Measurements from ENCODE around the gene FAM118B.

FAM118B gene

GRCh38 chr11:126303623-126304456 lies 92.3 kb downstream of the FAM118B start, which contains the start of gene DCPS:
Gene DCPS, plus strand, starts transcription at chr11:126304060. Its CDS starts 21 bp downstream, at chr11:126304081.
- Histone ChIP-seq H4K20me1 (ENCODE audit: insufficient read depth) (no peaks in the 10 kb centered on the region), H3K4me3 (IDR thresholded peaks at IDR 0.05; ENCODE audit: insufficient read depth, low read depth, low read length) (no peak within 1 kb of the TSS), H3K9ac (peak within 1 kb of the TSS; percentile 83), H3K4me1 (ENCODE audit: low read depth, poor library complexity, severe bottlenecking) (peaks cover 44% of the 10 kb centered on the region), H3K27ac (peak within 1 kb of the TSS; percentile 70), H2AFZ (ENCODE audit: low read depth) (peak within 1 kb of the TSS; percentile 91), H3K36me3 (ENCODE audit: insufficient read depth) (no peaks in the 10 kb centered on the region), H3K27me3 (ENCODE audit: insufficient read depth, low read depth) (no peaks in the 10 kb centered on the region), H3K4me2 (peak within 1 kb of the TSS; percentile 93), H3K79me2 (ENCODE audit: insufficient read depth, low read depth) (peaks cover 15% of the 10 kb centered on the region; the same call in 1 of the 2 replicates)
- TF ChIP-seq CTCF (conservative IDR thresholded peaks at IDR 0.05; ENCODE audit: low read depth, low read length) = no peak

GRCh38 chr11:126304457-126305075 lies 93.0 kb downstream of the FAM118B start:
- no peaks in the 10 kb centered on the region for H3K36me3 ChIP-seq (ENCODE audit: insufficient read depth)
- no peak for TF ChIP-seq CTCF (conservative IDR thresholded peaks at IDR 0.05; ENCODE audit: low read depth, low read length)
- H3K27ac ChIP-seq = peak overlapping the region; percentile 70
- H3K4me1 ChIP-seq (ENCODE audit: low read depth, poor library complexity, severe bottlenecking) = peaks cover 51% of the 10 kb centered on the region
- H3K4me3 ChIP-seq (IDR thresholded peaks at IDR 0.05; ENCODE audit: insufficient read depth, low read depth, low read length) = no peak overlapping the region
- H4K20me1 ChIP-seq (ENCODE audit: insufficient read depth) = no peaks in the 10 kb centered on the region
- H3K4me2 ChIP-seq = peak overlapping the region; percentile 93
- H3K79me2 ChIP-seq (ENCODE audit: insufficient read depth, low read depth) = peaks cover 15% of the 10 kb centered on the region; the same call in 1 of the 2 replicates
- H3K27me3 ChIP-seq (ENCODE audit: insufficient read depth, low read depth) = no peaks in the 10 kb centered on the region
- H3K9ac ChIP-seq = peak overlapping the region; percentile 83; the same call in 1 of the 2 replicates
- H2AFZ ChIP-seq (ENCODE audit: low read depth) = peak overlapping the region; percentile 91

- Histone ChIP-seq H3K36me3 (ENCODE audit: insufficient read depth) (no peaks in the 10 kb centered on the region), H3K4me3 (IDR thresholded peaks at IDR 0.05; ENCODE audit: insufficient read depth, low read depth, low read length) (no peak overlapping the region), H3K4me1 (ENCODE audit: low read depth, poor library complexity, severe bottlenecking) (peaks cover 62% of the 10 kb centered on the region), H3K9ac (no peak overlapping the region), H3K27ac (peak overlapping the region; percentile 35; the same call in 1 of the 2 replicates), H4K20me1 (ENCODE audit: insufficient read depth) (no peaks in the 10 kb centered on the region), H3K4me2 (peak overlapping the region; percentile 93), H2AFZ (ENCODE audit: low read depth) (no peak overlapping the region), H3K79me2 (ENCODE audit: insufficient read depth, low read depth) (peaks cover 15% of the 10 kb centered on the region; the same call in 1 of the 2 replicates), H3K27me3 (ENCODE audit: insufficient read depth, low read depth) (no peaks in the 10 kb centered on the region)
- TF ChIP-seq CTCF (conservative IDR thresholded peaks at IDR 0.05; ENCODE audit: low read depth, low read length) = no peak
Measured at GRCh38 chr11:126305699-126306098, 94.1 kb downstream of the FAM118B start.

GRCh38 chr11:126307706-126308105 lies 96.1 kb downstream of the FAM118B start:
- peak; percentile 32; the same call in 1 of the 2 replicates for TF ChIP-seq CTCF (conservative IDR thresholded peaks at IDR 0.05; ENCODE audit: low read depth, low read length)
- H3K36me3 ChIP-seq (ENCODE audit: insufficient read depth) = no peaks in the 10 kb centered on the region

More at GRCh38 chr11:126307706-126308105, 96.1 kb downstream of the FAM118B start:
- Histone ChIP-seq H3K4me2 (peak overlapping the region; percentile 29; the same call in 1 of the 2 replicates), H3K27me3 (ENCODE audit: insufficient read depth, low read depth) (no peaks in the 10 kb centered on the region), H3K4me1 (ENCODE audit: low read depth, poor library complexity, severe bottlenecking) (peaks cover 82% of the 10 kb centered on the region), H3K27ac (no peak overlapping the region; the same call in 1 of the 2 replicates), H3K4me3 (IDR thresholded peaks at IDR 0.05; ENCODE audit: insufficient read depth, low read depth, low read length) (no peak overlapping the region), H4K20me1 (ENCODE audit: insufficient read depth) (no peaks in the 10 kb centered on the region), H3K9ac (no peak overlapping the region), H3K79me2 (ENCODE audit: insufficient read depth, low read depth) (peaks cover 15% of the 10 kb centered on the region; the same call in 1 of the 2 replicates), H2AFZ (ENCODE audit: low read depth) (no peak overlapping the region)

Data from KMS-11 (cell line).